ENCODE data around the gene LRRC32. TPM values are rescaled to one million over a fixed set of nuclear protein-coding genes. Genes with fewer than 3 reads are reported as not detected.
A peak's percentile ranks its signal among the peaks of the same experiment; 100 is the strongest.

LRRC32 gene
- total RNA-seq, 4 donors from 2014 or later = 10.0 to 121 (median 17.5) TPM

DNA sequence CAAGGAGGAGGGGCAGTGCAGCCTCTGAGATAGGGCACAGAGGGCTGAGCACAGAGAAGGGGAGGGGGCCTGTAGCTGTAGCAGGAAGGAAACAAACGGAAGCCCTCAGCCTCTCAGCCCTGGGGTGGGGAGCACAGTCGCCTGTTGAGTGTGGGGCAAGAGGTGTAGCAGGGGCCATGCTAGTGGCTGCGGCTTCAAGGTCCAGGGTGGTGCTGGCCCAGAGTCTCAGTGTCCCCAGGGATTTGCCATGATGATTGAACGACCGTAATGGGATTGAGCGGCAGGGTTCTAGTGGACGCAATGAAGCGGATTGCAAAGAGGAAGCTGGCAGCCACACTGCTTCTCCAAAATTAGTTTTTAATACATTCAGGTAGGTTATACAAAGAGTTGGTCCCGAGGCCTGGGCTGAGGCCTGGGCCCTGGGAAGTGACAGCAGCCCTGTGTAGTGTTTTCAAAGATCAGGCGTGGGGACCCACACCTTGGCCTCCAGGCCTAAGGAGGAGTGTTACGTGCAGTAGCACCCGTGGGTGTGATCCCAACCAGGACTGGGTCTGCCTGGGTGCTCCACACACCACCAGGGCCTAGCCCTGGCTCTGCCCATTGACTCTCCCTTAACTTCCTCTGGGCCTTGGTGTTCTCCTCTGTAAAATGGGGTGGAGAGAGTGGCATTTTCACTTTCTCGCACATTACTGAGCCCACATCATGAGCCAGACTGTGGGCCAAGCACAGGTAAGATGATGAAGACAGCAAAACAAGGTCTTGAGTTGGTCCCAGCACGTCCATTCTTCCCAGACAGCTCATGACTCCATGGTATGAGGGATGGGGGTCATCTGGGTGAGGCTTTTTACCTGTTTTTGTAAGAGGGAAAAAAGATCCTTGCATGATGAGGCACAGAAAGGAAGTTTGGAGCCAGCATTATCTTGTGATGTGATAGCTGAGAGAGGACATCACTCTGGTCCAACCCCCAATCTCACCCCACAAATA is 13.1 kb downstream of the LRRC32 start:
- H3K9me3 ChIP-seq = no peaks in the 10 kb centered on the region
- no peak overlapping the region for H3K4me3 ChIP-seq
- intact Hi-C loops (cut with DNase I; ENCODE audit: low total_unique reads) = no loop called here
- TF ChIP-seq POLR2A (IDR thresholded peaks at IDR 0.05) = no peak
- TF ChIP-seq, protein P1, sequence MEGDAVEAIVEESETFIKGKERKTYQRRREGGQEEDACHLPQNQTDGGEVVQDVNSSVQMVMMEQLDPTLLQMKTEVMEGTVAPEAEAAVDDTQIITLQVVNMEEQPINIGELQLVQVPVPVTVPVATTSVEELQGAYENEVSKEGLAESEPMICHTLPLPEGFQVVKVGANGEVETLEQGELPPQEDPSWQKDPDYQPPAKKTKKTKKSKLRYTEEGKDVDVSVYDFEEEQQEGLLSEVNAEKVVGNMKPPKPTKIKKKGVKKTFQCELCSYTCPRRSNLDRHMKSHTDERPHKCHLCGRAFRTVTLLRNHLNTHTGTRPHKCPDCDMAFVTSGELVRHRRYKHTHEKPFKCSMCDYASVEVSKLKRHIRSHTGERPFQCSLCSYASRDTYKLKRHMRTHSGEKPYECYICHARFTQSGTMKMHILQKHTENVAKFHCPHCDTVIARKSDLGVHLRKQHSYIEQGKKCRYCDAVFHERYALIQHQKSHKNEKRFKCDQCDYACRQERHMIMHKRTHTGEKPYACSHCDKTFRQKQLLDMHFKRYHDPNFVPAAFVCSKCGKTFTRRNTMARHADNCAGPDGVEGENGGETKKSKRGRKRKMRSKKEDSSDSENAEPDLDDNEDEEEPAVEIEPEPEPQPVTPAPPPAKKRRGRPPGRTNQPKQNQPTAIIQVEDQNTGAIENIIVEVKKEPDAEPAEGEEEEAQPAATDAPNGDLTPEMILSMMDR (IDR thresholded peaks at IDR 0.05) = no peak
- no peaks in the 10 kb centered on the region for H3K36me3 ChIP-seq
- peaks cover 9 to 27% of the 10 kb centered on the region in 2 donors for H3K4me1 ChIP-seq
- DNase-seq = peak in 1 of 2 donors; percentile 13
- H3K27me3 ChIP-seq = no peaks in the 10 kb centered on the region
- H3K27ac ChIP-seq = peak overlapping the region; percentile 61 to 88

DNA sequence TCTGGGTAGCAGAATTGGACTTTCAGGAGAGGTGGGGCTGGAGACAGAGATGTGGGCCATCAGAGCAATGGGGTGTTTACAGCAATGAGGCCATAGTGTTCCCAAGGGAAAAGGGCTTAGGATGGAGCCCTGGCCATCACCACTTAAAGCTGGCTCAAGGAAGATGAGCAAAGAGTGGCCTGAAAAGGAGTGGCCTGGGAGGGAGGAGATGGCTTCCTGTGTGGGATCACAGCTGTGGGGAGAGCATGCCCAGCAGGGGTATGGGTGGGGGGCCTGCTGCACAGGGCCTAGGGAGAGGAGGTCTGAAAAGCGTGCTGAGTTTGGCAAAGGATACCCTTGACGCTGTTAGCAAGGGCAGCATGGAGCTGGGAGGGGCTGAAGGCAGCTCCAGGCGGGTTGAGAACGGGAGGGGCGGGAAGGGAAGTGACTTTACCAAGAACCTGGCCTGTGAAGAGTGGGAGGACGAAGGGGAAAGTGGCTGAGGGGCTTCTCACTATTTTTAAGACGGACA is 13.9 kb downstream of the LRRC32 start:
- Histone ChIP-seq H3K4me1 (peaks cover 9 to 27% of the 10 kb centered on the region in 2 donors), H3K27me3 (no peaks in the 10 kb centered on the region), H3K36me3 (no peaks in the 10 kb centered on the region), H3K9me3 (no peaks in the 10 kb centered on the region), H3K4me3 (no peak overlapping the region), H3K27ac (peak overlapping the region; percentile 61 to 88)
- no peak for DNase-seq
- intact Hi-C loops (cut with DNase I; ENCODE audit: low total_unique reads) = no loop called here
- TF ChIP-seq, protein P1 (IDR thresholded peaks at IDR 0.05) = no peak
- TF ChIP-seq POLR2A (IDR thresholded peaks at IDR 0.05) = no peak

DNA sequence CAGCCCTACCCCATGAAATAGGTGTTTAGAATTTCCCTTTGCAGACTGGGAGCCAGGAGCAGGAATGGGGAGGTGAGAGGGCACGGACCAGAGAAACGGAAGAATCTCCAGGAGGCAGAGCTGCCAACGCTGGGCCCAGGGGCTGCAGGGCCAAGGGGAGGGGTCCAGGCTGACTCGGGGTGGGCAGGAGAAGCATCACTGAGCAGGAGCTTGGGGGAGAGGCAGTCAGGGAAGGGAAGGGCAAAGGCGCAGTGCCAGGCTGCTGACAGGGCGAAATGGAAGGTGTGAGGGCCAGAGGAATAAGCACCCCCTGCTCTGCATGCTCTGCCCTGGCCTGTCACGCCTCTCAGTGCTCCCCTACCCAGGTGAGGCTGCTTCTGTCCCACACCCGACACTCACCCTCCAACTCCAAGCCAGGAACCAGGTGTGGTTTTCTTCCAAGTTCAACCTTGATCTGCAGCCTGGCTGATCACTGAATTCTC is 14.5 kb downstream of the LRRC32 start:
- Histone ChIP-seq H3K4me1 (peaks cover 9 to 27% of the 10 kb centered on the region in 2 donors), H3K27ac (peak overlapping the region; percentile 61 to 88), H3K36me3 (no peaks in the 10 kb centered on the region), H3K9me3 (no peaks in the 10 kb centered on the region), H3K27me3 (no peaks in the 10 kb centered on the region), H3K4me3 (no peak overlapping the region)
- no peak for DNase-seq
- TF ChIP-seq, protein P1 (IDR thresholded peaks at IDR 0.05) = no peak
- TF ChIP-seq POLR2A (IDR thresholded peaks at IDR 0.05) = no peak
- intact Hi-C loops (cut with DNase I; ENCODE audit: low total_unique reads) = no loop called here

DNA sequence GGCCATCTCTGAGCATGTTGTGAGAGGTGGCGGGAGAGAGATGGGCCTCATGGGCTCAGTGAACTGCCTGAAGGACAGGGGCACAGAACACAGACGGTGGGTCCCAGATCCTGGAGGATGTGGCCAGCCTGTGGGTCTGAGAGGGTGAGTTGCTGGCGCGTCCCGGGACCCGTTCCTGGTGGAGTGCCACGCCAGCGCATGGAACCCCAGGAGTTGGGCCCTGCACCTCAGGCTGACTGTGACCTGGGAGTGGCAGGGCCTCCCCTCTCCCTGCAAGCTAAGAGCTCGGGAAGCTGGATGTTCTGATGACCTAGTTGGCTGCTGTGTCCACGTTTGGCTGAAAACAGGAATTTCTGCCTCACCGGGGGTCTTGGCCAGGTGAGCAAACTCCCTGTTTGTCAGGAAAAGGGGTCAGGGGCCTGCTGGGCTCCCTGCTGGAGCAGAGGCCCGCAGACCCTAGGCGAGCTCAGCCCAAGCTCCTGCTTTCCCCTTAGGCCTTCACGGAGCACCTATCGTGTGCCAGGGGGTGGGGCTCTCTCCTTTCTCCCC is 15.0 kb downstream of the LRRC32 start:
- no peak for DNase-seq
- Histone ChIP-seq H3K9me3 (no peaks in the 10 kb centered on the region), H3K36me3 (no peaks in the 10 kb centered on the region), H3K27ac (peak overlapping the region; percentile 61 to 88), H3K4me1 (peaks cover 9 to 27% of the 10 kb centered on the region in 2 donors), H3K4me3 (no peak overlapping the region), H3K27me3 (no peaks in the 10 kb centered on the region)
- intact Hi-C loops (cut with DNase I; ENCODE audit: low total_unique reads) = no loop called here
- TF ChIP-seq POLR2A (IDR thresholded peaks at IDR 0.05) = no peak
- TF ChIP-seq, protein P1 (IDR thresholded peaks at IDR 0.05) = no peak

Data from uterus (tissue), 4 donors.